PC-9 (cell line): ENCODE results near the gene PHACTR1.

Experiments used
- CTCF ChIP-seq: fragments of 200-600 bp; sonication (generic); conservative IDR thresholded peaks from 2 replicates; pipeline ENCODE4 v1.6.1; 2017; ENCODE audit warnings: mixed run types, antibody characterized with exemption, mild to moderate bottlenecking, moderate library complexity
- EZH2 ChIP-seq: fragments of 200-600 bp; sonication (generic); IDR thresholded peaks from 2 replicates; pipeline ENCODE4 v1.8.0; 2017; ENCODE audit warnings: antibody characterized with exemption, low read depth

- TF ChIP-seq EZH2 (no peak), CTCF (no peak)
Measured at GRCh38 chr6:12827921-12828320, 111.4 kb downstream of the PHACTR1 start.
